Measurements from ENCODE around the gene MAG.

The MAG gene

GRCh38 chr19:35304036-35304435, 12.1 kb downstream of the MAG start:
- Histone ChIP-seq H3K36me3 (ENCODE audit: insufficient read depth, insufficient read length, low read length) (no peaks in the 10 kb centered on the region), H3K9me3 (ENCODE audit: insufficient read depth, low read length) (no peaks in the 10 kb centered on the region), H3K9ac (ENCODE audit: insufficient read length, low read depth) (no peak overlapping the region), H3K4me3 (ENCODE audit: insufficient read length, low read depth) (no peak overlapping the region), H3K4me1 (ENCODE audit: insufficient read depth, insufficient read length) (peaks cover 18% of the 10 kb centered on the region), H3K27me3 (ENCODE audit: insufficient read depth, insufficient read length) (no peaks in the 10 kb centered on the region)
- no peak for TF ChIP-seq YY1 (IDR thresholded peaks at IDR 0.05; ENCODE audit: insufficient read depth, insufficient read length)
- no peak for TF ChIP-seq SUZ12 (IDR thresholded peaks at IDR 0.05; ENCODE audit: extremely low read depth, insufficient read depth, insufficient read length)
- no peak for TF ChIP-seq ZNF274 (IDR thresholded peaks at IDR 0.05; ENCODE audit: low read depth, low read length)
- DNase-seq (ENCODE audit: low read depth, low spot score), result no peak

- no peak for DNase-seq (ENCODE audit: low read depth, low spot score)
- Histone ChIP-seq H3K4me1 (ENCODE audit: insufficient read depth, insufficient read length) (peaks cover 21% of the 10 kb centered on the region), H3K27me3 (ENCODE audit: insufficient read depth, insufficient read length) (no peaks in the 10 kb centered on the region), H3K36me3 (ENCODE audit: insufficient read depth, insufficient read length, low read length) (no peaks in the 10 kb centered on the region), H3K9ac (ENCODE audit: insufficient read length, low read depth) (no peak overlapping the region), H3K9me3 (ENCODE audit: insufficient read depth, low read length) (no peaks in the 10 kb centered on the region), H3K4me3 (ENCODE audit: insufficient read length, low read depth) (no peak overlapping the region)
- TF ChIP-seq ZNF274 (IDR thresholded peaks at IDR 0.05; ENCODE audit: low read depth, low read length) (no peak), SUZ12 (IDR thresholded peaks at IDR 0.05; ENCODE audit: extremely low read depth, insufficient read depth, insufficient read length) (no peak), YY1 (IDR thresholded peaks at IDR 0.05; ENCODE audit: insufficient read depth, insufficient read length) (no peak)
Observed at GRCh38 chr19:35305181-35305580, 13.2 kb downstream of the MAG start.

GRCh38 chr19:35306473-35307246, 14.7 kb downstream of the MAG start:
- Histone ChIP-seq H3K36me3 (ENCODE audit: insufficient read depth, insufficient read length, low read length) (no peaks in the 10 kb centered on the region), H3K4me3 (ENCODE audit: insufficient read length, low read depth) (no peak overlapping the region), H3K27me3 (ENCODE audit: insufficient read depth, insufficient read length) (no peaks in the 10 kb centered on the region), H3K9me3 (ENCODE audit: insufficient read depth, low read length) (no peaks in the 10 kb centered on the region), H3K9ac (ENCODE audit: insufficient read length, low read depth) (no peak overlapping the region), H3K4me1 (ENCODE audit: insufficient read depth, insufficient read length) (peaks cover 17% of the 10 kb centered on the region)
- no peak for DNase-seq (ENCODE audit: low read depth, low spot score)
- no peak for TF ChIP-seq ZNF274 (IDR thresholded peaks at IDR 0.05; ENCODE audit: low read depth, low read length)
- no peak for TF ChIP-seq YY1 (IDR thresholded peaks at IDR 0.05; ENCODE audit: insufficient read depth, insufficient read length)
- TF ChIP-seq SUZ12 (IDR thresholded peaks at IDR 0.05; ENCODE audit: extremely low read depth, insufficient read depth, insufficient read length), result no peak

- Histone ChIP-seq H3K36me3 (ENCODE audit: insufficient read depth, insufficient read length, low read length) (no peaks in the 10 kb centered on the region), H3K9ac (ENCODE audit: insufficient read length, low read depth) (no peak overlapping the region), H3K4me3 (ENCODE audit: insufficient read length, low read depth) (no peak overlapping the region), H3K4me1 (ENCODE audit: insufficient read depth, insufficient read length) (peaks cover 21% of the 10 kb centered on the region), H3K9me3 (ENCODE audit: insufficient read depth, low read length) (no peaks in the 10 kb centered on the region), H3K27me3 (ENCODE audit: insufficient read depth, insufficient read length) (no peaks in the 10 kb centered on the region)
- TF ChIP-seq ZNF274 (IDR thresholded peaks at IDR 0.05; ENCODE audit: low read depth, low read length), result no peak
- TF ChIP-seq YY1 (IDR thresholded peaks at IDR 0.05; ENCODE audit: insufficient read depth, insufficient read length), result no peak
- TF ChIP-seq SUZ12 (IDR thresholded peaks at IDR 0.05; ENCODE audit: extremely low read depth, insufficient read depth, insufficient read length), result no peak
- DNase-seq (ENCODE audit: low read depth, low spot score), result no peak
Observed at GRCh38 chr19:35307931-35308330, 16.0 kb downstream of the MAG start.

GRCh38 chr19:35308910-35309309, 16.9 kb downstream of the MAG start:
- no peak overlapping the region for H3K4me3 ChIP-seq (ENCODE audit: insufficient read length, low read depth)
- H3K4me1 ChIP-seq (ENCODE audit: insufficient read depth, insufficient read length), result peaks cover 21% of the 10 kb centered on the region
- no peaks in the 10 kb centered on the region for H3K36me3 ChIP-seq (ENCODE audit: insufficient read depth, insufficient read length, low read length)
- no peak for DNase-seq (ENCODE audit: low read depth, low spot score)
- H3K27me3 ChIP-seq (ENCODE audit: insufficient read depth, insufficient read length), result no peaks in the 10 kb centered on the region
- TF ChIP-seq ZNF274 (IDR thresholded peaks at IDR 0.05; ENCODE audit: low read depth, low read length), result no peak
- TF ChIP-seq YY1 (IDR thresholded peaks at IDR 0.05; ENCODE audit: insufficient read depth, insufficient read length), result no peak
- no peaks in the 10 kb centered on the region for H3K9me3 ChIP-seq (ENCODE audit: insufficient read depth, low read length)
- no peak overlapping the region for H3K9ac ChIP-seq (ENCODE audit: insufficient read length, low read depth)

GRCh38 chr19:35309481-35310279, 17.7 kb downstream of the MAG start:
- H3K27me3 ChIP-seq (ENCODE audit: insufficient read depth, insufficient read length), result no peaks in the 10 kb centered on the region
- no peaks in the 10 kb centered on the region for H3K9me3 ChIP-seq (ENCODE audit: insufficient read depth, low read length)
- no peak for DNase-seq (ENCODE audit: low read depth, low spot score)
- H3K9ac ChIP-seq (ENCODE audit: insufficient read length, low read depth), result peak overlapping the region; percentile 26
- peaks cover 21% of the 10 kb centered on the region for H3K4me1 ChIP-seq (ENCODE audit: insufficient read depth, insufficient read length)
- H3K36me3 ChIP-seq (ENCODE audit: insufficient read depth, insufficient read length, low read length), result no peaks in the 10 kb centered on the region
- no peak overlapping the region for H3K4me3 ChIP-seq (ENCODE audit: insufficient read length, low read depth)
- TF ChIP-seq ZNF274 (IDR thresholded peaks at IDR 0.05; ENCODE audit: low read depth, low read length) (no peak), SUZ12 (IDR thresholded peaks at IDR 0.05; ENCODE audit: extremely low read depth, insufficient read depth, insufficient read length) (no peak), YY1 (IDR thresholded peaks at IDR 0.05; ENCODE audit: insufficient read depth, insufficient read length) (no peak)

- Histone ChIP-seq H3K4me1 (ENCODE audit: insufficient read depth, insufficient read length) (peaks cover 16% of the 10 kb centered on the region), H3K9ac (ENCODE audit: insufficient read length, low read depth) (no peak overlapping the region), H3K27me3 (ENCODE audit: insufficient read depth, insufficient read length) (no peaks in the 10 kb centered on the region), H3K4me3 (ENCODE audit: insufficient read length, low read depth) (no peak overlapping the region), H3K36me3 (ENCODE audit: insufficient read depth, insufficient read length, low read length) (no peaks in the 10 kb centered on the region), H3K9me3 (ENCODE audit: insufficient read depth, low read length) (no peaks in the 10 kb centered on the region)
- no peak for DNase-seq (ENCODE audit: low read depth, low spot score)
- TF ChIP-seq YY1 (IDR thresholded peaks at IDR 0.05; ENCODE audit: insufficient read depth, insufficient read length) (no peak), ZNF274 (IDR thresholded peaks at IDR 0.05; ENCODE audit: low read depth, low read length) (no peak), SUZ12 (IDR thresholded peaks at IDR 0.05; ENCODE audit: extremely low read depth, insufficient read depth, insufficient read length) (no peak)
Observed at GRCh38 chr19:35310331-35310730, 18.4 kb downstream of the MAG start.

Measured in NT2/D1 (cell line).